Prostate gland (tissue), 2 donors: ENCODE results near the gene DLK1. TPM values are rescaled to one million over a fixed set of nuclear protein-coding genes. Genes with fewer than 3 reads are reported as not detected.

ENCODE experiments used
- DNase-seq: peaks from one replicate; pipeline ENCODE4 v3.0.0-alpha.2; 2019; ENCODE audit warnings: low spot score
- H3K27ac ChIP-seq, 2 donors: fragments of 200-600 bp; sonication (generic); 2 replicates each; pipeline ENCODE4 v1.5.1; 2017 to 2019
- H3K27me3 ChIP-seq: fragments of 200-600 bp; sonication (generic); replicated peaks from 2 replicates; pipeline ENCODE4 v1.5.1; 2019; ENCODE audit not compliant: insufficient read depth
- H3K36me3 ChIP-seq, 2 donors: fragments of 200-600 bp; sonication (generic); 1 replicate in 1 of 2; 2 replicates in 1 of 2; pipeline versions ENCODE4 v1.5.1 to v1.8.1; 2017 to 2019
- H3K4me1 ChIP-seq: fragments of 200-600 bp; sonication (generic); replicated peaks from 2 replicates; pipeline ENCODE4 v1.5.1; 2019
- H3K4me3 ChIP-seq, 2 donors: fragments of 200-600 bp; sonication (generic); 2 replicates each; pipeline ENCODE4 v1.5.1; 2017 to 2019
- H3K9me3 ChIP-seq: fragments of 200-600 bp; sonication (generic); 2 replicates; pipeline ENCODE4 v1.5.1; 2017
- POLR2A ChIP-seq: fragments of 450-650 bp; IDR thresholded peaks from one replicate; pipeline ENCODE4 v1.6.1; 2016; ENCODE audit warnings: antibody characterized with exemption, mild to moderate bottlenecking
- POLR2AphosphoS5 ChIP-seq: sonication (generic); formaldehyde crosslinking; IDR thresholded peaks from one replicate; pipeline ENCODE4 v1.6.1; 2017; ENCODE audit warnings: antibody characterized with exemption
- WGBS: methylation state at CpG from one replicate; pipeline ENCODE4 v1.1.5; 2018; 5-methylcytosine and 5-hydroxymethylcytosine counted together
- intact Hi-C: fragments of 100-400 bp; cut with DNase I; formaldehyde crosslinking; loops from one replicate; pipeline ENCODE4 v1.14.2; 2022
- total RNA-seq, 2 donors: library from RNA; depleted of rRNA; stranded (reverse); fragments of >200 nt; gene quantifications; one replicate each; pipeline ENCODE4 v1.1.0, GENCODE V29; 2016
- TF ChIP-seq, protein P1 (sequence below), 4 experiments: fragments of 200-600 bp in 2 of 4; fragments of 450-650 bp in 2 of 4; sonication (generic) in 2 of 4; IDR thresholded peaks; 1 replicate in 3 of 4; 2 replicates in 1 of 4; pipeline ENCODE4 v1.5.1; 2016 to 2019; ENCODE audit warnings: antibody characterized with exemption in 4 of 4, mild to moderate bottlenecking in 2 of 4, moderate library complexity in 2 of 4

Gene DLK1
- total RNA-seq, 2 donors from 2014 or later: 0.14 to 100.0 TPM

DNA sequence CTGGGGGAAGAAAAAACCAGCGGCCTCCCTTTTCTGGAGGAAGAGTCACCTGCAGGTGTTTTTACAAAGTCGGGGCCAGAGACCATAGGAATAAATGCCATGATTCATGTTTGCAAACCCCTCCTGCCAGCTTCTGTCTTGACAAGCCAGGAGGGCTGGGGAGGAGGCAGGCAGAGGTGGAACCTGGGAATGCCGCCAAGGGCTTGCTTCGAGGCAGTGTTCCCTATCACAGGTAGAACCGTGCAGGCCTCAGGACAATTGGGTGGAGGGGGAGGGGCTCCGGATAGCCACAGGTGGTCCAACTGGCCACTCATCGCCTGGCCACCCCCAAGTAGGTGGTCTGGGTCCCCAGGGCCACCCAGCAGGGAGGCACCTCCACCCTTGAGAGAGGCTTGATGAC lies 14.2 kb upstream of the DLK1 start:
- H3K27ac ChIP-seq: no peak overlapping the region
- no peaks in the 10 kb centered on the region for H3K27me3 ChIP-seq
- H3K9me3 ChIP-seq: no peaks in the 10 kb centered on the region
- no peaks in the 10 kb centered on the region for H3K4me1 ChIP-seq
- no peaks in the 10 kb centered on the region for H3K36me3 ChIP-seq
- 55% methylated on average over 7 of the region's 7 CpGs for WGBS
- no peak for DNase-seq
- TF ChIP-seq POLR2A (no peak), POLR2AphosphoS5 (no peak)
- TF ChIP-seq, protein P1, sequence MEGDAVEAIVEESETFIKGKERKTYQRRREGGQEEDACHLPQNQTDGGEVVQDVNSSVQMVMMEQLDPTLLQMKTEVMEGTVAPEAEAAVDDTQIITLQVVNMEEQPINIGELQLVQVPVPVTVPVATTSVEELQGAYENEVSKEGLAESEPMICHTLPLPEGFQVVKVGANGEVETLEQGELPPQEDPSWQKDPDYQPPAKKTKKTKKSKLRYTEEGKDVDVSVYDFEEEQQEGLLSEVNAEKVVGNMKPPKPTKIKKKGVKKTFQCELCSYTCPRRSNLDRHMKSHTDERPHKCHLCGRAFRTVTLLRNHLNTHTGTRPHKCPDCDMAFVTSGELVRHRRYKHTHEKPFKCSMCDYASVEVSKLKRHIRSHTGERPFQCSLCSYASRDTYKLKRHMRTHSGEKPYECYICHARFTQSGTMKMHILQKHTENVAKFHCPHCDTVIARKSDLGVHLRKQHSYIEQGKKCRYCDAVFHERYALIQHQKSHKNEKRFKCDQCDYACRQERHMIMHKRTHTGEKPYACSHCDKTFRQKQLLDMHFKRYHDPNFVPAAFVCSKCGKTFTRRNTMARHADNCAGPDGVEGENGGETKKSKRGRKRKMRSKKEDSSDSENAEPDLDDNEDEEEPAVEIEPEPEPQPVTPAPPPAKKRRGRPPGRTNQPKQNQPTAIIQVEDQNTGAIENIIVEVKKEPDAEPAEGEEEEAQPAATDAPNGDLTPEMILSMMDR (IDR thresholded peaks at IDR 0.05): no peak
- no peak overlapping the region for H3K4me3 ChIP-seq
- intact Hi-C loops: loop anchor here (5.0 kb wide), 1 partner anchor 915 kb away; no protein-coding TSS in a partner anchor

DNA sequence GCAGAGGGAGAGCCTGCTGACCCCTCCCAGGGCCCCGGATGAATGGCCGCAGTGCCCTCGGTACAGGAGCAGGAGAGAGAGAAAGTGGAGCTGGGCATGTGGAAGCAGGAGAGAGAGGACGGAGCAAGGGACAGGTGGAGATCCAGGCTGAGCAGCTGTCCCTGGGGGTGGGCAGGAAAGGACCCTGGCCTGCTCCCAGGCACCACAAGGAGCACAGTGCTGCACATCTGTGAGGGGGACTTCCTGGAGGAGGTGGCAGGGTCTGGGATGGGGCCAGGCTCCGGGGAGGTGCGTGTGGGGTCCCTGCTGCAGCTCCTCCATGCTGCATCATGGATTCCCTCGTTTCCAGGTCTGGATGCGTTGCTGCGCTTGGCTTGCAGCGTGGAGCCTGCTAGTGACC lies 13.0 kb upstream of the DLK1 start:
- Histone ChIP-seq H3K4me3 (no peak overlapping the region), H3K9me3 (no peaks in the 10 kb centered on the region), H3K27me3 (no peaks in the 10 kb centered on the region), H3K4me1 (no peaks in the 10 kb centered on the region), H3K36me3 (no peaks in the 10 kb centered on the region), H3K27ac (no peak overlapping the region)
- TF ChIP-seq POLR2AphosphoS5: no peak
- no peak for TF ChIP-seq POLR2A
- TF ChIP-seq, protein P1 (IDR thresholded peaks at IDR 0.05): no peak
- 76% methylated on average over 10 of the region's 10 CpGs for WGBS
- intact Hi-C loops: loop anchor here (5.0 kb wide), 1 partner anchor 914 kb away; no protein-coding TSS in a partner anchor
- DNase-seq: no peak

DNA sequence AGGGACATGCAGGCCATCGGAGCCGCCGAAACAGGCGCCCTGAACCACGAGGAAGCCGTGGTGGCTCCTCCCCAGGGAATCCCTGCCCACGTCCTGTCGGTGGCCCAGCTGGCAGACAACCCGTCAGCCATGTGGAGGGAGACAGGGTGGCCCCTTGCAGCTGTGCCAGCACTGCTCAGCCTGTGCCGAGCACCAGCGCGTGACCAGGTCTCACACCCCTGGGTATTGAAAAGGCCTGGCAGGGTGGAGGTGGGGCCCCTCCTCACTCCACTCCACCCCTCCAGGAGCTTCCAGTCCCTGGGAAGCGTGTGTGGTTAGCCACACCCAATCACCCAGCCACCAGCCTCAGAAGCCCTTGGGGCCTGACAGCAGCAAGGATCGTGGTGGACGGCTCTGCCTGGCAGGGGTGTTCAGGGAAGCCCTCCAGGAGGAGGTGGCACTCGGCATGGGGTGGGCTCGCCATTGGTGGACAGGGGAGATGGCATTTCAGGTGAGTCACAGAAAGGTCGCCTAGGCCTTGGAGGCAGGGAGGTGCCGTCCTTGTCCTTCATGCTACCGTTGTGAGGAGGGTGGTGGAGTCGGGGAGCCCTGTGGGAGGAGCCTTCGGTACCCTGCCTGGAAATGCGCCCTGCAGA lies 12.3 kb upstream of the DLK1 start:
- H3K27ac ChIP-seq: no peak overlapping the region
- no peaks in the 10 kb centered on the region for H3K36me3 ChIP-seq
- no peaks in the 10 kb centered on the region for H3K9me3 ChIP-seq
- intact Hi-C loops: loop anchor here (5.0 kb wide), 1 partner anchor 913 kb away; no protein-coding TSS in a partner anchor
- H3K4me3 ChIP-seq: no peak overlapping the region
- H3K27me3 ChIP-seq: no peaks in the 10 kb centered on the region
- no peak for DNase-seq
- H3K4me1 ChIP-seq: no peaks in the 10 kb centered on the region
- 51% methylated on average over 23 of the region's 23 CpGs for WGBS
- TF ChIP-seq POLR2A: no peak

DNA sequence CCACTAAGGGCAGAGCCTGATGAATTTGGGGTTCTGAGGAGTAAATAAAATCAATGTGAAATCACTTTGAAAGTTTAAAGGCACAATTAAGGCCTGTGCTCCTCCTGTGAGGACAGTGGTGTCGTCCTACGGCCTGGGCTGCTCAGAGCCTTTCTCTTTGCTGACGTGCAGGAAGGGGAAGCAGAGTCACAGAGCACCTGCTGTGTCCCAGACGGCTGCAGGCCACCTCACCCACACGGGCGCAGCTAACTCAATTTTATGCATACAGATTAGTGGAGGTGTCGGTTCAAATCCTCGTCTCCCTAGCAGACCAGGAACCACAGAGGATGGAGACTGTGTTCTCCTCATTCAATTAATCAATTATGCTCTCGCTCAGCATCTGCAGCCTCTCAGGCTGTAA lies 11.4 kb upstream of the DLK1 start:
- Histone ChIP-seq H3K4me1 (no peaks in the 10 kb centered on the region), H3K27me3 (no peaks in the 10 kb centered on the region), H3K36me3 (no peaks in the 10 kb centered on the region), H3K9me3 (no peaks in the 10 kb centered on the region), H3K27ac (no peak overlapping the region), H3K4me3 (no peak overlapping the region)
- TF ChIP-seq POLR2AphosphoS5: no peak
- TF ChIP-seq, protein P1 (IDR thresholded peaks at IDR 0.05): no peak
- TF ChIP-seq POLR2A: no peak
- no peak for DNase-seq
- WGBS: 94% methylated on average over 9 of the region's 9 CpGs
- intact Hi-C loops: no loop called here

DNA sequence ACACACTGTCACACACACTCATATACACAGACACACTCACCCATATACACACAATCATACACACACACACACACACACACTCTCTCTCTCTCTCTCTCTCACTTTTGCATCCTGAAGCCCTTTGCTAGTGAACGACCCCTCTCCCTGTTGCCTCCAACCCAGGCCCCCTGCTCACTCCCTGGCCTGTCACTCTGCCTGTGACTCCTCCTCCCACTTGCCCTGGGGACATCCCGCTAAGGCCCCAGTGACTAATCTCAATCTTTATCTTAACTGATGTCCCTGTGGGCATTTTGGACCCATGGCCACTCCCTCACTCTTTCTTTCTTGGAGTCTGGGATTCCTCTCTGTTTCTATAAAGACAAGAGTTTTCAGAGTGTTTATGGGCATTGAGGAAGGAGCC lies 10.9 kb upstream of the DLK1 start:
- WGBS: 85% methylated on average over 2 of the region's 2 CpGs
- no peak overlapping the region for H3K27ac ChIP-seq
- no peaks in the 10 kb centered on the region for H3K4me1 ChIP-seq
- H3K9me3 ChIP-seq: no peaks in the 10 kb centered on the region
- no peak for DNase-seq
- H3K36me3 ChIP-seq: no peaks in the 10 kb centered on the region
- TF ChIP-seq, protein P1 (IDR thresholded peaks at IDR 0.05): no peak
- no peak for TF ChIP-seq POLR2AphosphoS5
- no peak for TF ChIP-seq POLR2A
- intact Hi-C loops: no loop called here
- no peak overlapping the region for H3K4me3 ChIP-seq
- H3K27me3 ChIP-seq: no peaks in the 10 kb centered on the region
